ENCODE measurements around the gene ADAP1.
"Not testable (repeated sequence)": the region's sequence is repeated elsewhere in the genome, so short reads cannot be mapped to it uniquely, and the experiment has no call there.

The ADAP1 gene

DNA sequence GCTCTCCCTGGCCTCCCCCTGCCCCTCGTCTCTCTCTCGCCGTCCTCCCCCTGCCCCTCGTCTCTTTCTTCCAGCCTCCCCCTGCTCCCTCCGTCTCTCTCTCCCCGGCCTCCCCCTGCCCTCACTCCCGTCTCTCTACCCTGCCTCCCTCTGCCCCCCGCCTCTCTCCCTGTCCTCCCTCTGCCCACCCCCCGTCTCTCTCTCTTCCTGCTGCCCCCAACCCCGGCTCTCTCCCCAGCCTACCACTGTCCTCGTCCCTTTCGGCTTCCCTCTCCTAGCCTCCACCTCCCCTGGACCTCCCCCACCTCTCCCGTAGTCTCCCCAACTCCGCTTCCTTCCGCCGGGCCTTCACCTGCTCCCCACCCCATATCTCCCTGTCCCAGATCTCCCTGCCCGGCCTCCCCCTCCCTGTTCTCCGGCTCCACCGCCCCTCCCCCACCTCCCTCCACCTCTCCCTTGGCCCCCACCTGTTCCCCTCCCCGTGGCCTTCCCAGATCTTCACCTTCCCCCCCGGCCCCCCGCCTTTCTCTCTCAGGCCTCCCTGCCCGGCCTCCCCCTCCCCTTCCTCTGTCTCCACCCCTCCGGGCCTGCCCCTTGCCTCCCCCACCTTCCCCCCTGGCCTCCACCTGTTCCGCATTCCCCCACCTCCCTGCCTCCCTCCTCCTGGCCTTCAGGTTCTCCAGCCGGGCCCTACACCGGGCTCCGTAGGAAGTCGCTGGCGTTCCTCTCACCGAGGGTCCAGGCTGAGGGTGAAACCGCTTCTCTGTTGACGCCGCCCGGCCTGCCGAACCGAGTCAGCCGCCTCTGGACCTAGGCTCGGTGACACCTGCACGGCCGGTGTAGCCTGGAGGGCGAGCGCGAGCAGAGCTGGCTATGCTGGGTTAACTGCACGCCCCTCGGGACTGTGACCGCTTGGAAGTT is 76.9 kb downstream of the ADAP1 start:
- peak; percentile 22 for DNase-seq

DNA sequence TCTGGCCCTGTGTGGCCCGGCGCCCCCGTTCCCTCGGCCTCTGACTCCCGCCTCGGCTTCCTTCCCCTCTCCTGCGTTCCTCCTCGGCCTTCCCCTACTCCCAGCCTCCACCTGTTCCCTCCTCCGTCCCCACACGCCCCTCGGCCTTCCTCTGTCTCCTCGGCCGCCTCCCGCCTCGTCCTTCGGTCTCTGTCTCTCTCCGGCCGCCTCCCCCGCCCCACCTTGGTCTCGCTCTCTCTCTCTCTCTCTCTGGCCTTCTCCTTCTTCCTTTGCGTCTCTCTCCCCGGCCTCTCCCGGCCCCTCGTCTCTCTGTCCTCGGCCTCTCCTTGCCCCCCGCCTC is 77.5 kb downstream of the ADAP1 start:
- no peak for DNase-seq

DNA sequence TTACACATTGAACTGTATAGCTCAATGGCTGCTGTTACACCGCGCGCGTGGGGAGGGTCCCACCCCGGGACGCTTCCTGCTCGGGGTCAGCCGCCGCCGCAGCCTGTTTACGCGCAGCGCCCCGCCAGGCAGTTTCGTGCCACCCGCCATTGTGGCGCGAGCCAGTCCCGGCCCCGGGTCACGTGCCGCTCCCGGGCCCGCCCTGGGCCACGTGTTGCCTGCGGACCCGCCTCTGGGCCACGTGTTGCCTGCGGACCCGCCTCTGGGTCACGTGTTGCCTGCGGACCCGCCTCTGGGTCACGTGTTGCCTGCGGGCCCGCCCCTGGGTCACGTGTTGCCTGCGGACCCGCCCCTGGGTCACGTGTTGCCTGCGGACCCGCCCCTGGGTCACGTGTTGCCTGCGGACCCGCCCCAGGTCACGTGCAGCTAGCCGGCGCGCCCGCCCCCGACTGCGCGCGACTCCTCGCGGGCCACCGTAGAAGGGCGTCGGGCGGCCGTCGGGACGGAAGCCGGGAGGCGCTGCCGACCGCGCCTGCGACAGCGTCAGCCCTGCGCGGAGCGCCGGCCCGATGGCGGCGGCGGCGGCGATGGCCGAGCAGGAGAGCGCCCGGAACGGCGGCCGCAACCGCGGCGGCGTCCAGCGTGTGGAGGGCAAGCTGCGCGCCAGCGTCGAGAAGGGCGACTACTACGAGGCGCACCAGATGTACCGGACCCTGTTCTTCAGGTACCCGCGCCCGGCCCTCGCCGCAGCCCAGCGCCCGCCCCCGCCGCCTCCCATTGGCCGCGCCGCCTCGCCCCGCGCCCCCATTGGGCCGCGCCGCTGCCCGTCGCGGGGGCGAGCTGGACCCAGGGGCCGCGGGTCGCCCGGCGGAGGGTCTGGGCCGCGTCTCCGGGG is 78.2 kb downstream of the ADAP1 start, which contains the start of gene GET4:
Gene GET4, plus strand, starts transcription at position 478 of the 895 bp plus-strand sequence. Its CDS starts 92 bp downstream, at position 570.
- DNase-seq: peak; percentile 96

DNA sequence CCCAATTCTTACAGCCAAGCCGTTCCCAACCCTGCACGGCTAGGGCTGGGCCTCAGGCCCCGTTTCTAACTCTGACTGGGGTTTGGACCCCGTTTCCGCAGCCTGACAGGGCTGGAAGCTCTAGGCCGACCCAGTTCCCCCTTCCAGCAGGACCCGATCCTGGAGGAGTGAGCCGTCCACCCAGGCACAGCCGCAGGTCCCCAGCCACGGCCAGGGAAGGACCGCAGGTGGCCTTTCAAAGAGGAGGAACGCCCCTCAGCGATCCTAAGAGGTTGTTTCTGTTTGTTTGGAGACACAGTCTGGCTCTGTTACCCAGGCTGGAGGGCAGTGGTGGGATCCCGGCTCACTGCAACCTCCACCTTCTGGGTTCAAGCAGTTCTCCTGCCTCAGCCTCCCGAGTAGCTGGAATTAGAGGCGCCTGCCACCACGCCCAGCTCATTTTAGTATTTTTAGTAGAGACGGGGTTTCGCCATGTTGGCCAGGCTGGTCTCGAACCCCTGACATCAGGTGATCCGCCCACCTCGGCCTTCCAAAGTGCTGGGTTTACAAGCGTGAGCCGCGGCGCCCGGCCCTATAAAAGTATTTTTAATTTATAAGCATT is 78.9 kb downstream of the ADAP1 start:
- no peak for DNase-seq

DNA sequence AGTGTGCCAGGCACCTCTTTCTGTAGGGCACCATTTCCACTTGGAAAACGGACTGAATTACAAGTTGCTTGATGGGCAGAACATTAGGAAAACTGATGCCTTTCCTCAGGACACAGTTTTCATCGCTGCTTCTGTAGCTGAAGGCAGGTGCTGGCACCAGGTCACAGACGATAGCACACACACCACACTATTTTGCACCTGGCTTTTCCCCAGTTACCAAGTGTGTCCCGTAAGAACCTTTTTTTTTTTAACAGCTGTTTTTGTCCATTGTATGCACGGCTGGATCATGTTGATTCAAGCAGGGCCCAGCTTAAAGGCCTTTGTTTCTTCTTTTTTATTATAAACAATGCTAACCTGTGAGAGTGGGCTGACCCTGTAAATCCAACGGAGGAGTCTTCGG is 79.4 kb downstream of the ADAP1 start:
- no peak for DNase-seq

DNA sequence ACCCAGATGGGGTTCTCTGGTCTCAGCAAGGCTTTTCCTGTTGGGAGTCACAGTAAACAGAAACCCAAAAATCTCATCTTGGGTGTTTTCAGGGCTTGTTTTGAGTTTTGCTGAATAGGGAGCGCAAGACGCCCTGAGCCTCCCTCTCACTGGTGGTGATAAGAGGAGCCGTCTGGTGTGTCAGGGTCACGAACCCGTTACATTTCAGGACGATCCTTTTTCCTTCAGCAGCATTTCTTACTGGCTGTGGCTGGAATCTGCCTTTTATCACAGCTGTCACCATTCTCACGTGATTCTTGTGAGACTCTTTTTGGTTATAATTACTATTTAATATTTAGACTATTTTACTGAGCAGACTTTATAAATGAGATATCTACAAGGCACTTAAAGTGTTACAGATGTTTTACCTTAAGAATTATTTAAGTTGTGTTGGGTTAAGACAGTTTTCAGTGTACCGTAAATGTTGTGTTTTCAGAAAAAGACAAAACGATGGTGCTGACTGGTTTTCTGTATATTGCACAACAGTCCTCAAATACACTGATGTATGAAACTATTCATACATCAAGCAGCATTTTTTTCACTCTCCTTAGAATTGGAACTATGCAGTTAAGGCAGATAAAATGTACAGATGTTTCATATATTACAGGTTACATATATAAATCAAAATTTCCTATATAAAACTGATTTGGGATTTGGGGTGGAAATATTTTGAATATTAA is 80.3 kb downstream of the ADAP1 start:
- no peak for DNase-seq

DNA sequence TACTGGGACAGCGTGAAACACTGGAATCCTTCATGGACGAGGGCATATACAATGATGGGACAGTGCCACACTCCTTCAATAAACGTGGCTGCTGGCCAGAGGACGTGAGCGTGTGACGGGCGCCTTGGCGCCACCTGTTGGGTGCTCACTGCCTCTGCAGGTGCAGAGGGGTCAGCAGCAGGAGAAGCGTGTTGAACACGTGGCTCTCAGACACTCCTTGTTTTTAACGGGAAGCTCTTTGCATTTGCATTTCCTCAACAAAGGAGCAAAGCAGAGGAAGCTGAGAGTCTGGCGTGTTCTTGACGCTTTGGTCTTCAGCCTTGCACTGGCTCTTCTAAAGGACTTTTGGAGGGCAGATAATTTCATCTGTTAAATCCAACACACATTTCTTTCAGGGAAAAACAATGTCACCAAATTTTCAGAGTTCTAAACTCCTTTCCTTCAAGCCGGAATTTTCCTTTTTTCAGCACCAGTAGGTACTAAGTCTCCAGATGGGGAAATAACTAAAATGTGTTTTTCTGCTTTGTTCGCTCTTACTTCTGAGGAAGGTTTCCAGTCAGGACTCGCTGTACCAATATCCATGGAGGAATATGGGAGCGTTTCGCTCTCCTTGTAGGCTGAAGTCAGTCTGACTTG is 81.0 kb downstream of the ADAP1 start:
- DNase-seq: peak; percentile 63

DNA sequence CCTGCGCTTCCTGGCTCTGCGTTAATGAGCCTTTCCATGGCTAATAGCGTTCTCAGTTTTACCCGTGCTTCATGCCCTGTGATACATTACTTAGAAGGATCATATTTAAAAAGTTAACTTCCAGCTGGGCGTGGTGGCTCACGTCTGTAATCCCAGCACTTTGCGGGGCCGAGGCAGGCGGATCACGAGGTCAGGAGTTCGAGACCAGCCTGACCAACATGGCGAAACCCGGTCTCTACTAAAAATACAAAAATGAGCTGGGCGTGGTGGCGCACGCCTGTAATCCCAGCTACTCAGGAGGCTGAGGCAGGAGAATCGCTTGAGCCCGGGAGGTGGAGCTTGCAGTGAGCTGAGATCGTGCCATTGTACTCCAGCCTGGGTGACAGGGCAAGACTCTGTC is 81.8 kb downstream of the ADAP1 start:
- DNase-seq: not testable (repeated sequence)

DNA sequence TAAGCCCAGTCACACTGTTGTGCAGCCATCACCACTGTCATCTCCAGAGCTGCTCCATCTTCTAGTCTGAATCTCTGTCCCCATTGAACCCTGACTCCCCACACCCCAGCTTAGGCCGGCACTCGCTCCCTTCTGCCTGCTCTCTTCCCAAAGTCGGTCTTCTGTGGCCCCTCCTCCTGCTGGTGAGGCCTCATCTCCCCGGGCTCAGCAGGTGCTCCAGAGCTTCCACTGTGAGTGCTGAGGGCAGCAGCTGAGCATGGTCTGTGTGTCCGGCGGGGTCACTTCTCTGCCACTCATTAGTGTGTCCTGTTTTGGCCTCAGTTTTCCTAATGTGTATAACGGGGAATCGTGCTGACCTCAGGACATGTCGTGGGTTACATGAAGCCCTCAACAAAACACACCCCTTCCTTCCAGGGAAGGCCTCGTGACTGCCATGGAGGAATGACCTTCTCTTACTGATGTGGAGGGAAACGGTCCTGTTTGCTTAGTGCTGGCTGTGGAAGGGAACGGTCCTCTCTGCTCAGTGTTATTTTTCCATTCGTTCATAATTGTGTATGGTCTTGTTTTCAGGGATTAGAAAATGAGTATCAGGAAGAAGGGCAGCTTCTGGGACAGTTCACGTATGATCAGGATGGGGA is 82.5 kb downstream of the ADAP1 start:
- no peak for DNase-seq

DNA sequence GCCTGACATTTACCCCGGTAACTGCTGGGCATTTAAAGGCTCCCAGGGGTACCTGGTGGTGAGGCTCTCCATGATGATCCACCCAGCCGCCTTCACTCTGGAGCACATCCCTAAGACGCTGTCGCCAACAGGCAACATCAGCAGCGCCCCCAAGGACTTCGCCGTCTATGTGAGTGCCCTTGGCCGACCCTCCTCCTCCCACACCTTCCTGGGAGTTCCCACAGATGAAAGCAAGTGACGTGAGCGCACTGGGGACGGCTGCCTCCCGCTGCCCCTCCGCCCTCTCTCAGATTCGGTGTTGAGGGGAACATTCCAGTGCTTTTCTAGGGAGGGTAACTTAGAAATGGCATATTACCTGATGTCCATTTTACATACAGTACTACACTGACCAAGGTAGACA is 85.1 kb downstream of the ADAP1 start:
- no peak for DNase-seq

DNA sequence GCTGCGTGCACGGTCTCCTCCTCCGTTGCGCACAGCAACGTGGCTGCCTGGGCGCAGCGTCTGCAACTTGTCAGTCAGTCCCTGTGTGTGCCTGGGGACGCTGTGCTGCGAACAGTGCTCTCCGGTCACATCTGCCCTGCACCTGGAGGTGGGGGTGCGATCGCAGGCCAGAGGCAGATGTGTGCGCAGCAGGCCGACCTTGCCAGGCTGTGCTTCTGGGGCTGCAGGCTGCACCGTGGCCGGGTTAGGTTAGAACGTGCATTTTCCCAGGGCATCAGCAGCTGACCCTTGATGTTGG is 86.3 kb downstream of the ADAP1 start:
- no peak for DNase-seq

DNA sequence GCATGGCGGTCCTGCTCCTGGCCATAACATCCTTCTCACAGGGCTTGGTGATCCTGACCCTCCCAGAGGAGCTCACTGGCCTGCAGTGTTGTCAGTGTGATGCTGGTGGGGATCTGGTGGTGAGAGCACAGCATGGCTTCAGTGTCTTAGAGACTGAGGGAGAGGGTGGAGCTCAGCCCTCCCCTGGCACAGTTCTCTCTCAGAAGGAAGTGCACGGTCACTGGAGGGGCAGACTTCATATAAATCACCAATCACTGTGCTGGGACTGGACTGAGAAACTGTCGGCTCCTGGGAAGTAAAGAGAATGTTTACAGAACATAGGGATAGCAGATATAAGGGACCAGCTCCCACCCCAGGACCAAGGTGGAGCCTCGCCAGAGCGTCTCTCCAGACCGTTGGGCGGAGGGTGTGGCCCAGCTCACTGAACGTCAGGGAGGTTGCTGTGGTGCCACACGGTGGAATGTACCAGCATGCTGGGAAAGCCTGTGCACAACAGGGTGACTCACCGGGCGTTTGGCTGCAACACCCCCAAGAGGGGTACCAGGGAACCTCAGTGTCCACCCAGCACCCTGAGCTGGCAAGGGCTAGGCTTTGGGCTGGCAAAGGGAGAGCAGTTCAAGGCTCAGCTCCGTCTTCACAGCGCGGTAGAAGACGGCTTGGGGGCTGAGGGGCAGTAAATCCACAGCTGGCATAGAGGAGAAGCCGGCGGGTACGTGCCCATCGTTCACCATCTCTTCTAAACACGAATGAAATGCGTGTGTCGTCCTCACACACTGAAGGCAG is 86.9 kb downstream of the ADAP1 start:
- DNase-seq: no peak

DNA sequence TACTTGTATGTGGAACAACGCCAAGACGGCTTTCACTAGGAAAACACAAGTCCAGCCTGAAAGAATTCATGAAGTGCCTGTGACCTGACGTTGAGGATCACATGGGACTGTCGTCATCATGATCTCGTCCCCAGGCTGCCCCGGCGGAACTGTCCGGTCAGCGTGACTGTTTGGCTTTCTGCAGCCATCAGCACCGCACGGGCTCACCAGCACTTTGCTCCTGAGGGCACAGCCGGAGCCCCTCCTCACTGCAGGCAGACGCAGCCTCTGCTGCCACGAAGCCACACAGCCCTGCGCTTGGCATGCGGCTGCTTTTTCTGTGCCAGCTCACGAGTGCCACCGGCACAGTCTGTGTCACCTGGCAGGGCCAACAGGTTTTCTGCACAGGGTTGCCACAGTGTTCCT is 87.5 kb downstream of the ADAP1 start:
- DNase-seq: no peak

DNA sequence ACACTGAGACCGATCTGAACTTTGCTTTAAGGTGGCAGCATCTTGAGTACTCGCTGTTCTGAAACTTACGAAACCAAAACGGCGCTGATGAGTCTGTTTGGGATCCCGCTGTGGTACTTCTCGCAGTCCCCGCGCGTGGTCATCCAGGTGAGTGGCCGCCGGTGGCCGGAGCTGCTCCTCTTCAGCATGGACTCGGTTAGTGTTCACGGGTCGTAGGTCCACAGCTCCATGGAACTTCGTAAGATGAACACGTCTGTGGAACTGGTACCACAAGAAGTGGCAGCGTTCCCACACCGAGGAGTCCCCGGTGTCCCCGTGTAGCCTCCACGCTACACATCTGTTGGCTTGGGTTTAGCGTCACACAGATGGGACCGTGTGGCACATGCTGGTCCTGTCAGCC is 88.6 kb downstream of the ADAP1 start:
- DNase-seq: no peak

DNA sequence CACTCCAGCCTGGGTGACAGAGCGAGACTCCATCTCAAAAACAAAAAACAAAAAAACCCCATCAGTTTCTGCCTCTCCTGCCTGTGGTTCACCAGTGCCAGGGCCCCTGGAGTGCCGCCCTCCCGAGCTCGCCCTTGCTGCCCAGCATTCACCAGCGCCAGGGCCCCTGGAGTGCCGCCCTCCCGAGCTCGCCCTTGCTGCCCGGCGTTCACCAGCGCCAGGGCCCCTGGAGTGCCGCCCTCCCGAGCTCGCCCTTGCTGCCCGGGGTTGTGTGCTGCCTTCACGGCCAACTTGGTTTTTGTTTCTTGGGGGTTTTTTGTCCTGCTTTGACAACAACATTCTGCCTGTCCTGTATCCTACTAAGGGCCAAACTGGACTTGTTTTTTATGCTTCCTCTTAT is 91.4 kb downstream of the ADAP1 start:
- DNase-seq: no peak

DNA sequence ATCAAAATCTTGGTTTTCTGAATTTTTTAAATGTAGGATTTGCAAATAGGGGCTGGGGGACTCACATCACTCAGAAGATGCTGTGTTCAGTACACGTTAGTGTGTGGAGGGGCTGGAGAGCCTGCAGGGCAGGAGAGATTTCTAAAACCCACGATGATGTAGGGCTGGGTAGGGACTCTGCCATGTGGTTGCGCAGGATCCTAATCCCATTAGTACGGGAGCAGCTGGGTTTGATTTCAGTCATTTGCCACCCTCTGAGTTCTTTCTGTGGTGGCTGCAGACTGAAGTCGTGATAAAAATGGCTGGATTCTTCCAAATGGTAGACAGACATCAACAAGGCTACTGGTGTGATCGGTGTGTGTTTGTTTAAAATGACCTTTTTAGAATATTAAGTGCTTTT is 92.3 kb downstream of the ADAP1 start:
- DNase-seq: no peak

DNA sequence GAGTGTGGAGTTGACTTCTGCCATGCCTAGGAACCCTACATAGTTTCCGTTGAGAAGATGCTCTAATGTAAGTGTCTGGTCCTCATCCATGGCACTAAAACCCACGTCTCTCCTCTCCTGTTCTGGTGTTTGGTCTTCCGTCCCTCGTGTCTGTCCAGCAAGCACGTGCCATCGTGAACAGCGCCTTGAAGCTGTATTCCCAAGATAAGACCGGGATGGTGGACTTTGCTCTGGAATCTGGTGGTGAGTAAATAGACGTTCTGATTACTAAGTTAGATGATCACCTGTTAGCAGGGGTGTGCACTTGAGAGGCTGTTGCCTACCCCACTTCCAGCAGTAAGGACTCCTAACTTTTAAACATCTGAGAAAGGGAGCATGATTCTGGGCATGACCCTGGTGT is 93.3 kb downstream of the ADAP1 start:
- no peak for DNase-seq

DNA sequence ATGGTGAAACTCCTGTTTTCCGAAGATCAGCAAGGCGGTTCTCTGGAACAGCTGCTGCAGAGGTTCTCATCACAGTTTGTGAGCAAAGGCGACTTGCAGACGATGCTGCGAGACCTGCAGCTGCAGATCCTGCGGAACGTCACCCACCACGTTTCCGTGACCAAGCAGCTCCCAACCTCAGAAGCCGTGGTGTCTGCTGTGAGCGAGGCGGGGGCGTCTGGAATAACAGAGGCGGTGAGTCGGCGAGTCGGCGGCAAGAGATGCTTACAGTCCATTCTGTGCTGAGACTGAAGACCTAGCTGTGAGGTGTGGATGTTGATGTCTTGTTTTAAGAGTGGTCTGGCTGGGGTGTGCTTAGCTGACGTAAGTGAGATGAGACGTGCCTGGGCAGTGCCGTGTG is 94.3 kb downstream of the ADAP1 start:
- no peak for DNase-seq

DNA sequence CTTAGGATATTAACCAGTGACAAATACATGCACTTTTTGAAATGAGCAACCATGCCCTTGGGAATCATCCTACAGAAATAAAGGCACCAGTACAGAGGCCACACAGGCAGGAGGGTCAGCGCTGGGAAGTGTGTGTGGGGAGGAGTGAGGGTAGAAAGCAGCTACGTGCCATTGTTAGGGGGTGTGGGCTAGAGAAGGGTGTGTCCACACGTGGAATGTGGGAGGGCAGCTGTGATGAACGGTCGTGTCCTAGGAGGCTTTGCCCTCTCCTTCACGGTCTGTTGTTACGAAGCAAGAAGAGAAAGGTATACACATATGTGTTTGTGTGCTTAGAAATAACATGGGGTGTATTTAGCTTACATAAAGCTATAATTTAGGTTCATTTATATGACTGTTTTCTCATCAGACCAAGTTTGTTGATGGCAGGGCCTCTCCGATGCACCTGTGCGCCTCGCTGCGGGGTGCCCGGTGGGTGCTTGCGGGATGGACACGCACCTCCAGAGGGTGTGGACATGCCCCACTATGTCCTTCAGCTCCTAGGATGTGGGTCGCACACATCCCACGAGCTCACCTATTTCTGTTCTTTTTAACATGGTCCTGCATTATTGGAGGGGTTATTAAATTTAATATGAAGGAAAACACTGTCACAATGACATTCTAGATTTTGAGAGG is 95.0 kb downstream of the ADAP1 start:
- DNase-seq: no peak

DNA sequence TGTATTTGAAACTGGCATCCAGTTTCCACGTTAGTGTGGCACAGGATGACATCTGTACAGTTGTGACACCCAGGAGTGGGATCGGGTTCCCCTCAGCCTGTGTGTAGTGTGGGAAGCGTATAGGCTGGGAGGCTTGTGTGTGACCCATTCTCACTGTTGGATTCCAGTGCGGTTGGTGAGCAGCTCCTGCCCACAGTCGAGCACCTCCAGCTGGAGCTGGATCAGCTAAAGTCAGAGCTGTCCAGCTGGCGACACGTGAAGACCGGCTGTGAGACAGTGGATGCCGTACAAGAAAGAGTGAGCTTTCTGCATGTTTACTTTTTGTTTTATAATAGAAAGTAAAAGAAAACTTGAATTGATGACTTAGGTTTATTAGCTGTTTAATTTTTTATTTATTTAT is 96.8 kb downstream of the ADAP1 start:
- DNase-seq: no peak

All from activated CD4-positive, alpha-beta T cell treated with anti-CD3 and anti-CD28 coated beads, Interleukin-2, amount 50 U/mL, for 1 hour (primary cell).